Stimulated activated naive B cell treated with anti-CD40 and anti-IgM and Interleukin-4, amounts not matched to agents 10 μg/mL and 1 μg/mL and 100 μg/mL, for 72 hours (primary cell): ENCODE data around the gene ICE2.

ENCODE experiments used
- ATAC-seq, 2 donors: fragments of 150-1000 bp; cut with Tn5 transposase; replicated peaks; 2 replicates each; pipeline ENCODE4 v1.10.0; 2021; ENCODE audit warnings: moderate library complexity in 1 of 2
- DNase-seq: peaks from one replicate; pipeline ENCODE4 v3.0.0; 2021
- H3K27ac Mint-ChIP-seq: one replicate; pipeline ENCODE4 v1.8.0; 2022; ENCODE audit warnings: mild to moderate bottlenecking, mixed read lengths
- H3K27me3 Mint-ChIP-seq, 2 donors: one replicate each; pipeline ENCODE4 v1.8.0; 2022; ENCODE audit warnings: mixed read lengths in 2 of 2
- H3K36me3 Mint-ChIP-seq, 2 donors: one replicate each; pipeline ENCODE4 v1.8.0; 2022; ENCODE audit warnings: mixed read lengths in 2 of 2, mild to moderate bottlenecking in 1 of 2
- H3K4me1 Mint-ChIP-seq, 2 donors: one replicate each; pipeline ENCODE4 v1.8.0; 2022; ENCODE audit warnings: mixed read lengths in 2 of 2, mild to moderate bottlenecking in 1 of 2
- H3K4me3 Mint-ChIP-seq, 2 donors: one replicate each; pipeline ENCODE4 v1.8.0; 2022; ENCODE audit warnings: mild to moderate bottlenecking in 2 of 2, mixed read lengths in 2 of 2, moderate library complexity in 1 of 2
- H3K9me3 Mint-ChIP-seq, 2 donors: one replicate each; pipeline ENCODE4 v1.8.0; 2022; ENCODE audit warnings: mixed read lengths in 2 of 2, mild to moderate bottlenecking in 1 of 2

ICE2 gene

GRCh38 chr15:60399931-60400330 lies 79.0 kb downstream of the ICE2 start:
- Mint-ChIP-seq H3K27me3 (no peaks in the 10 kb centered on the region), H3K4me1 (peaks cover 19 to 29% of the 10 kb centered on the region in 2 donors), H3K9me3 (no peaks in the 10 kb centered on the region), H3K4me3 (no peak overlapping the region), H3K36me3 (peaks cover 6 to 18% of the 10 kb centered on the region in 2 donors), H3K27ac (no peak overlapping the region)
- DNase-seq (no peak), ATAC-seq (no peak)

- no peak for DNase-seq
- peak overlapping the region; percentile 82 to 87 for H3K4me3 Mint-ChIP-seq
- H3K27ac Mint-ChIP-seq = peak overlapping the region; percentile 94
- no peaks in the 10 kb centered on the region for H3K9me3 Mint-ChIP-seq
- no peaks in the 10 kb centered on the region for H3K27me3 Mint-ChIP-seq
- H3K4me1 Mint-ChIP-seq = peaks cover 19 to 34% of the 10 kb centered on the region in 2 donors
- peaks cover 11 to 23% of the 10 kb centered on the region in 2 donors for H3K36me3 Mint-ChIP-seq
- ATAC-seq = no peak
These were observed 79.6 kb downstream of the ICE2 start for GRCh38 chr15:60399246-60399915.

GRCh38 chr15:60397772-60398445 lies 81.0 kb downstream of the ICE2 start, which contains the start of gene ANXA2:
Gene ANXA2 (minus strand): TSS chr15:60397986. CDS start chr15:60386075, 11,911 bp downstream.
- H3K36me3 Mint-ChIP-seq = peaks cover 24 to 35% of the 10 kb centered on the region in 2 donors
- peak within 1 kb of the TSS; percentile 94 for H3K27ac Mint-ChIP-seq
- H3K27me3 Mint-ChIP-seq = no peaks in the 10 kb centered on the region
- H3K4me3 Mint-ChIP-seq = peak within 1 kb of the TSS; percentile 82 to 92
- peak; percentile 63 for DNase-seq
- no peaks in the 10 kb centered on the region for H3K9me3 Mint-ChIP-seq
- peak; percentile 80 to 84 for ATAC-seq
- peaks cover 22 to 47% of the 10 kb centered on the region in 2 donors for H3K4me1 Mint-ChIP-seq

- ATAC-seq = peak; percentile 74 to 78
- DNase-seq = peak; percentile 50
- H3K4me3 Mint-ChIP-seq = peak overlapping the region; percentile 82 to 92
- no peaks in the 10 kb centered on the region for H3K27me3 Mint-ChIP-seq
- peak overlapping the region; percentile 92 for H3K27ac Mint-ChIP-seq
- H3K9me3 Mint-ChIP-seq = no peaks in the 10 kb centered on the region
- H3K4me1 Mint-ChIP-seq = peaks cover 22 to 49% of the 10 kb centered on the region in 2 donors
- H3K36me3 Mint-ChIP-seq = peaks cover 27 to 36% of the 10 kb centered on the region in 2 donors
These were observed 81.8 kb downstream of the ICE2 start for GRCh38 chr15:60396958-60397771.

- ATAC-seq (no peak), DNase-seq (no peak)
- Mint-ChIP-seq H3K4me1 (peaks cover 25 to 53% of the 10 kb centered on the region in 2 donors), H3K27me3 (no peaks in the 10 kb centered on the region), H3K27ac (peak overlapping the region; percentile 92), H3K36me3 (peaks cover 29 to 38% of the 10 kb centered on the region in 2 donors), H3K9me3 (no peaks in the 10 kb centered on the region), H3K4me3 (peak overlapping the region; percentile 82 to 92)
These were observed 82.4 kb downstream of the ICE2 start for GRCh38 chr15:60396560-60396957.

GRCh38 chr15:60396100-60396499 lies 82.8 kb downstream of the ICE2 start:
- DNase-seq (no peak), ATAC-seq (no peak)
- peaks cover 31 to 40% of the 10 kb centered on the region in 2 donors for H3K36me3 Mint-ChIP-seq
- H3K4me1 Mint-ChIP-seq = peaks cover 26 to 56% of the 10 kb centered on the region in 2 donors
- no peaks in the 10 kb centered on the region for H3K9me3 Mint-ChIP-seq
- H3K27me3 Mint-ChIP-seq = no peaks in the 10 kb centered on the region
- no peak overlapping the region for H3K27ac Mint-ChIP-seq
- H3K4me3 Mint-ChIP-seq = peak overlapping the region; percentile 82 to 92

GRCh38 chr15:60395276-60396011 lies 83.5 kb downstream of the ICE2 start:
- no peak for ATAC-seq
- Mint-ChIP-seq H3K4me1 (peaks cover 28 to 60% of the 10 kb centered on the region in 2 donors), H3K4me3 (no peak overlapping the region), H3K36me3 (peaks cover 33 to 43% of the 10 kb centered on the region in 2 donors), H3K27ac (no peak overlapping the region), H3K9me3 (no peaks in the 10 kb centered on the region), H3K27me3 (no peaks in the 10 kb centered on the region)
- no peak for DNase-seq

- Mint-ChIP-seq H3K27ac (no peak overlapping the region), H3K36me3 (peaks cover 36 to 50% of the 10 kb centered on the region in 2 donors), H3K9me3 (no peaks in the 10 kb centered on the region), H3K27me3 (no peaks in the 10 kb centered on the region), H3K4me1 (peaks cover 31 to 68% of the 10 kb centered on the region in 2 donors), H3K4me3 (no peak overlapping the region)
- no peak for ATAC-seq
- no peak for DNase-seq
These were observed 84.2 kb downstream of the ICE2 start for GRCh38 chr15:60394689-60395097.

GRCh38 chr15:60392986-60393790 lies 85.8 kb downstream of the ICE2 start:
- H3K27ac Mint-ChIP-seq = no peak overlapping the region
- no peaks in the 10 kb centered on the region for H3K27me3 Mint-ChIP-seq
- DNase-seq = no peak
- peaks cover 38 to 59% of the 10 kb centered on the region in 2 donors for H3K36me3 Mint-ChIP-seq
- H3K9me3 Mint-ChIP-seq = no peaks in the 10 kb centered on the region
- H3K4me3 Mint-ChIP-seq = no peak overlapping the region
- ATAC-seq = no peak
- peaks cover 26 to 60% of the 10 kb centered on the region in 2 donors for H3K4me1 Mint-ChIP-seq

GRCh38 chr15:60392601-60392985 lies 86.3 kb downstream of the ICE2 start:
- no peak for ATAC-seq
- no peak for DNase-seq

GRCh38 chr15:60391722-60392315 lies 87.1 kb downstream of the ICE2 start:
- Mint-ChIP-seq H3K27ac (no peak overlapping the region), H3K27me3 (no peaks in the 10 kb centered on the region), H3K4me1 (peaks cover 23 to 54% of the 10 kb centered on the region in 2 donors), H3K36me3 (peaks cover 41 to 61% of the 10 kb centered on the region in 2 donors), H3K9me3 (no peaks in the 10 kb centered on the region), H3K4me3 (no peak overlapping the region)
- DNase-seq (no peak), ATAC-seq (no peak)

More at GRCh38 chr15:60392601-60392985, 86.3 kb downstream of the ICE2 start:
- Mint-ChIP-seq H3K4me1 (peaks cover 26 to 59% of the 10 kb centered on the region in 2 donors), H3K27ac (peak overlapping the region; percentile 28), H3K27me3 (no peaks in the 10 kb centered on the region), H3K9me3 (no peaks in the 10 kb centered on the region), H3K4me3 (no peak overlapping the region), H3K36me3 (peaks cover 39 to 60% of the 10 kb centered on the region in 2 donors)

- Mint-ChIP-seq H3K27ac (no peak overlapping the region), H3K4me1 (peaks cover 16 to 46% of the 10 kb centered on the region in 2 donors)
These were observed 88.0 kb downstream of the ICE2 start for GRCh38 chr15:60390871-60391501.

More at GRCh38 chr15:60390871-60391501, 88.0 kb downstream of the ICE2 start:
- no peak for ATAC-seq
- H3K36me3 Mint-ChIP-seq = peaks cover 38 to 53% of the 10 kb centered on the region in 2 donors
- H3K27me3 Mint-ChIP-seq = no peaks in the 10 kb centered on the region
- DNase-seq = no peak
- H3K9me3 Mint-ChIP-seq = no peaks in the 10 kb centered on the region
- no peak overlapping the region for H3K4me3 Mint-ChIP-seq
